ENCODE data around the gene PAIP2. TPM values are rescaled to one million over a fixed set of nuclear protein-coding genes. Genes with fewer than 3 reads are reported as not detected.

PAIP2 gene
- polyA plus RNA-seq, 1 of the 3 experiments (the other 2 are of a cell fraction) = 73.2 TPM

- peaks cover 12% of the 10 kb centered on the region; the same call in 1 of the 2 replicates for H3K27me3 ChIP-seq (ENCODE audit: insufficient read depth)
- ChIA-PET CTCF (interaction anchor here (1.0 to 6.3 kb wide), 6 partner anchors 10 to 99 kb away, joined by 3 to 29 read pairs (median 4); partner anchors contain the start of genes MATR3 and SPATA24), POLR2A (no interaction called here)
- peak overlapping the region; percentile 23 to 26; a peak in 2 of 4 replicates for H3K4me3 ChIP-seq (ENCODE audit: low read depth in 2 of 2, low read length in 1 of 2)
- H3K36me3 ChIP-seq (replicated peaks in 1 of 2; ENCODE audit: control insufficient read depth in 1 of 2, insufficient read depth in 2 of 2, low read length in 1 of 2) = no peaks in the 10 kb centered on the region
- no peaks in the 10 kb centered on the region for H4K20me1 ChIP-seq (ENCODE audit: insufficient read depth)
- H3K9me2 ChIP-seq = no peaks in the 10 kb centered on the region
- peaks cover 0 to 3% of the 10 kb centered on the region in 2 experiments; a peak in 1 of 4 replicates for H3K4me1 ChIP-seq (ENCODE audit: control insufficient read depth in 1 of 2, insufficient read depth in 2 of 2, low read depth in 1 of 2, low read length in 1 of 2)
- H3K4me2 ChIP-seq = no peak overlapping the region
- H3K9ac ChIP-seq = no peak overlapping the region
- peak; percentile 92 for DNase-seq
- 34% methylated on average over 40 of the region's 77 CpGs for WGBS (ENCODE audit: low lambda C conversion rate)
- no peak overlapping the region for H2AFZ ChIP-seq (ENCODE audit: low read depth)
- H3F3A ChIP-seq (replicated peaks; ENCODE audit: insufficient read depth) = no peaks in the 10 kb centered on the region
- no peak overlapping the region for H3K27ac ChIP-seq (ENCODE audit: low read depth in 2 of 2, low read length in 1 of 2)
- H3K79me2 ChIP-seq (ENCODE audit: insufficient read depth) = no peaks in the 10 kb centered on the region
- no peaks in the 10 kb centered on the region for H3K9me3 ChIP-seq
- TF ChIP-seq RAD21 (IDR thresholded peaks at IDR 0.05; ENCODE audit: low read length) = peak; percentile 45
- TF ChIP-seq RCOR1 (IDR thresholded peaks at IDR 0.05; ENCODE audit: low read length) = no peak
- TF ChIP-seq USF2 (IDR thresholded peaks at IDR 0.05; ENCODE audit: borderline replicate concordance, low read depth, low read length) = no peak
- no peak for TF ChIP-seq IRF3 (IDR thresholded peaks at IDR 0.05; ENCODE audit: low read depth, low read length)
- TF ChIP-seq TAF1 (IDR thresholded peaks at IDR 0.05; ENCODE audit: borderline replicate concordance, low read depth, low read length) = no peak
- TF ChIP-seq CTCF (IDR thresholded peaks at IDR 0.05) = peak; percentile 38; the same call in 1 of the 2 replicates
- no peak for TF ChIP-seq MAX (IDR thresholded peaks at IDR 0.05; ENCODE audit: low read depth)
Observed at GRCh38 chr5:139392678-139393496, 51.2 kb downstream of the PAIP2 start.

- peak overlapping the region in 1 of 2 experiments; percentile 23; a peak in 1 of 4 replicates for H3K4me3 ChIP-seq (ENCODE audit: low read depth in 2 of 2, low read length in 1 of 2)
- POLR2A ChIA-PET = interaction anchor here (1.2 kb wide), 1 partner anchor 10 kb away, joined by 3 read pairs; the partner anchor contains the start of gene SPATA24
- no peaks in the 10 kb centered on the region for H3K9me2 ChIP-seq
- TF ChIP-seq USF2 (IDR thresholded peaks at IDR 0.05; ENCODE audit: borderline replicate concordance, low read depth, low read length) (no peak), FOSL2 (IDR thresholded peaks at IDR 0.05; ENCODE audit: borderline replicate concordance, low read depth) (no peak), EZH2phosphoT487 (IDR thresholded peaks at IDR 0.05; ENCODE audit: borderline replicate concordance, low read depth) (no peak), TCF12 (IDR thresholded peaks at IDR 0.05) (no peak), CTCF (IDR thresholded peaks at IDR 0.05) (no peak), MAX (IDR thresholded peaks at IDR 0.05; ENCODE audit: low read depth) (no peak), NFIC (IDR thresholded peaks at IDR 0.05; ENCODE audit: borderline replicate concordance) (no peak)
- H3K36me3 ChIP-seq (replicated peaks in 1 of 2; ENCODE audit: control insufficient read depth in 1 of 2, insufficient read depth in 2 of 2, low read length in 1 of 2) = no peaks in the 10 kb centered on the region
- no peak overlapping the region for H3K27ac ChIP-seq (ENCODE audit: low read depth in 2 of 2, low read length in 1 of 2)
- no peak overlapping the region for H2AFZ ChIP-seq (ENCODE audit: low read depth)
- WGBS (ENCODE audit: low lambda C conversion rate) = 54% methylated on average over 24 of the region's 49 CpGs
- DNase-seq = peak; percentile 49
- no peaks in the 10 kb centered on the region for H3K79me2 ChIP-seq (ENCODE audit: insufficient read depth)
- H3K4me2 ChIP-seq = peak overlapping the region; percentile 37; the same call in 1 of the 2 replicates
- H3K9me3 ChIP-seq = no peaks in the 10 kb centered on the region
- peaks cover 0 to 3% of the 10 kb centered on the region in 2 experiments; a peak in 1 of 4 replicates for H3K4me1 ChIP-seq (ENCODE audit: control insufficient read depth in 1 of 2, insufficient read depth in 2 of 2, low read depth in 1 of 2, low read length in 1 of 2)
- H3K9ac ChIP-seq = no peak overlapping the region
- H3F3A ChIP-seq (replicated peaks; ENCODE audit: insufficient read depth) = no peaks in the 10 kb centered on the region
- no peaks in the 10 kb centered on the region for H4K20me1 ChIP-seq (ENCODE audit: insufficient read depth)
- peaks cover 12% of the 10 kb centered on the region; the same call in 1 of the 2 replicates for H3K27me3 ChIP-seq (ENCODE audit: insufficient read depth)
- CTCF ChIA-PET = interaction anchor here (0.9 to 6.3 kb wide), 6 partner anchors 10 to 120 kb away, joined by 3 to 29 read pairs (median 3); partner anchors contain the start of genes MATR3 and SPATA24
Observed at GRCh38 chr5:139393497-139394122, 52.0 kb downstream of the PAIP2 start.

All from SK-N-SH (cell line).